Uterus (tissue), 4 donors: ENCODE results near the gene LIX1L. TPM values are rescaled to one million over a fixed set of nuclear protein-coding genes. Genes with fewer than 3 reads are reported as not detected.
A peak's percentile ranks its signal among the peaks of the same experiment; 100 is the strongest.

Source experiments
- DNase-seq, 2 donors: peaks; one replicate each; pipeline ENCODE4 v3.0.0-alpha.2; 2019 to 2020
- H3K27ac ChIP-seq, 2 donors: fragments of 200-600 bp; sonication (generic); 1 replicate in 1 of 2; 2 replicates in 1 of 2; pipeline ENCODE4 v1.5.1; 2016 to 2018
- H3K27me3 ChIP-seq, 2 donors: fragments of 200-600 bp; sonication (generic); one replicate each; pipeline ENCODE4 v1.5.1; 2018 to 2019; ENCODE audit warnings: control low read depth in 1 of 2
- H3K36me3 ChIP-seq, 2 donors: fragments of 200-600 bp; sonication (generic); one replicate each; pipeline ENCODE4 v1.5.1; 2019; ENCODE audit warnings: control low read depth in 1 of 2
- H3K4me1 ChIP-seq, 2 donors: fragments of 200-600 bp; sonication (generic); one replicate each; pipeline ENCODE4 v1.5.1; 2018 to 2019; ENCODE audit warnings: control low read depth in 1 of 2
- H3K4me3 ChIP-seq, 2 donors: fragments of 200-600 bp; sonication (generic); 1 replicate in 1 of 2; 2 replicates in 1 of 2; pipeline ENCODE4 v1.5.1; 2018 to 2019; ENCODE audit warnings: mild to moderate bottlenecking in 1 of 2
- H3K9me3 ChIP-seq, 2 donors: fragments of 200-600 bp; sonication (generic); one replicate each; pipeline ENCODE4 v1.5.1; 2019; ENCODE audit warnings: control low read depth in 1 of 2
- CTCF ChIP-seq, 4 experiments: fragments of 200-600 bp in 2 of 4; fragments of 450-650 bp in 2 of 4; sonication (generic) in 2 of 4; IDR thresholded peaks; one replicate each; pipeline ENCODE4 v1.5.1; 2016 to 2019; ENCODE audit warnings: antibody characterized with exemption in 4 of 4, mild to moderate bottlenecking in 2 of 4, moderate library complexity in 1 of 4
- POLR2A ChIP-seq, 2 donors: fragments of 450-650 bp; IDR thresholded peaks; one replicate each; pipeline ENCODE4 v1.6.1; 2016; ENCODE audit warnings: antibody characterized with exemption in 2 of 2, mild to moderate bottlenecking in 1 of 2, moderate library complexity in 1 of 2
- intact Hi-C: fragments of 100-400 bp; cut with DNase I; formaldehyde crosslinking; loops from one replicate; pipeline ENCODE4 v1.15.1; 2023; ENCODE audit warnings: low total_unique reads
- total RNA-seq, 4 donors: library from RNA; depleted of rRNA in 3 of 4; stranded (reverse); fragments of >200 nt in 3 of 4; gene quantifications; one replicate each; pipeline versions ENCODE4 v1.1.0 to v1.2.4, GENCODE V29; 2014 to 2023
- donor health status: DM: yes; HTN: yes; CAD: no.

The LIX1L gene
- total RNA-seq = 10 to 100 TPM; 12.3 to 69.0 (median 32.2) TPM

- Histone ChIP-seq H3K27me3 (no peaks in the 10 kb centered on the region), H3K4me1 (no peaks in the 10 kb centered on the region), H3K36me3 (no peaks in the 10 kb centered on the region), H3K27ac (peak within 1 kb of the TSS; percentile 97), H3K4me3 (peak within 1 kb of the TSS; percentile 69 to 83), H3K9me3 (no peaks in the 10 kb centered on the region)
- intact Hi-C loops = no loop called here
- DNase-seq = peak; percentile 96 to 97
- TF ChIP-seq CTCF (IDR thresholded peaks at IDR 0.05) = no peak
- TF ChIP-seq POLR2A (IDR thresholded peaks at IDR 0.05) = peak; percentile 89 to 98
Observed at GRCh38 chr1:145957443-145958319, at the start of gene LIX1L. LIX1L (minus strand) TSS chr1:145958017; CDS start chr1:145957927, 90 bp downstream.

GRCh38 chr1:146001709-146002108 is 43.9 kb upstream of the LIX1L start:
- Histone ChIP-seq H3K4me3 (no peak overlapping the region), H3K4me1 (peaks cover 4 to 12% of the 10 kb centered on the region in 2 donors), H3K27me3 (no peaks in the 10 kb centered on the region), H3K27ac (peak overlapping the region; percentile 96 to 100), H3K36me3 (no peaks in the 10 kb centered on the region), H3K9me3 (no peaks in the 10 kb centered on the region)
- DNase-seq = no peak
- intact Hi-C loops = no loop called here
- no peak for TF ChIP-seq POLR2A (IDR thresholded peaks at IDR 0.05)
- no peak for TF ChIP-seq CTCF (IDR thresholded peaks at IDR 0.05)

- TF ChIP-seq POLR2A (IDR thresholded peaks at IDR 0.05) (peak; percentile 41 to 43), CTCF (IDR thresholded peaks at IDR 0.05) (no peak)
- Histone ChIP-seq H3K4me3 (peak overlapping the region; percentile 4 to 60), H3K4me1 (peaks cover 4% of the 10 kb centered on the region in 2 donors), H3K36me3 (no peaks in the 10 kb centered on the region), H3K9me3 (no peaks in the 10 kb centered on the region), H3K27ac (peak overlapping the region; percentile 96 to 100), H3K27me3 (no peaks in the 10 kb centered on the region)
- intact Hi-C loops = no loop called here
- DNase-seq = peak; percentile 67 to 77
Observed at GRCh38 chr1:145999321-146000024, 41.7 kb upstream of the LIX1L start.

- Histone ChIP-seq H3K27me3 (no peaks in the 10 kb centered on the region), H3K27ac (peak overlapping the region; percentile 96 to 100), H3K4me1 (peaks cover 4% of the 10 kb centered on the region in 2 donors), H3K9me3 (no peaks in the 10 kb centered on the region), H3K4me3 (peak overlapping the region; percentile 60 to 85), H3K36me3 (peaks cover 0 to 3% of the 10 kb centered on the region in 2 donors)
- intact Hi-C loops = no loop called here
- TF ChIP-seq POLR2A (IDR thresholded peaks at IDR 0.05) (no peak), CTCF (IDR thresholded peaks at IDR 0.05) (peak in 2 of 4 experiments; percentile 9 to 20)
- DNase-seq = no peak
Observed at GRCh38 chr1:145997718-145998023, 39.9 kb upstream of the LIX1L start.
